Epidermal melanocyte (primary cell): ENCODE measurements around the gene TARBP2.
"Not testable (repeated sequence)": the region's sequence is repeated elsewhere in the genome, so short reads cannot be mapped to it uniquely, and the experiment has no call there.

Experiments used
- DNase-seq: peaks from one replicate; pipeline ENCODE4 v3.0.0; 2011; ENCODE audit warnings: low spot score; ENCODE audit not compliant: insufficient read length

Gene TARBP2

DNA sequence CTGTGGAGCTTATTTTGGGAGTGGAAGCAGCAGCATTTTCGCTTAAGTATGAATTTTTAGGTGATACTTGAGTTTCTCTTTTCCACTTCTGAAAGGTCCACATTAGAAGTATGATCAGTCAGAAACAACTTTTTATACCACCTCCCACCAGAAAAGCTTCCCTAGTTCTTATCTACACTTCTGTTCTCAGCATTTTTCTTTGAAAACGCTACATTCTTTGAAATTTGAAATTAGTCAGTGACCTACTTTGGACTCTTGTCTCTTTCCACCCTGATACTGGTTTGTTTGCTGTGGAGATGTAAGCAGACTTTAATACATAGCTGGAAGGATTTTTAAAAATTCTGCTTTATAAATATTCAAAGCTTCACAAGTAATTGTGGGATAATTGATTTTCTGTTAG is 27.0 kb upstream of the TARBP2 start:
- no peak for DNase-seq

DNA sequence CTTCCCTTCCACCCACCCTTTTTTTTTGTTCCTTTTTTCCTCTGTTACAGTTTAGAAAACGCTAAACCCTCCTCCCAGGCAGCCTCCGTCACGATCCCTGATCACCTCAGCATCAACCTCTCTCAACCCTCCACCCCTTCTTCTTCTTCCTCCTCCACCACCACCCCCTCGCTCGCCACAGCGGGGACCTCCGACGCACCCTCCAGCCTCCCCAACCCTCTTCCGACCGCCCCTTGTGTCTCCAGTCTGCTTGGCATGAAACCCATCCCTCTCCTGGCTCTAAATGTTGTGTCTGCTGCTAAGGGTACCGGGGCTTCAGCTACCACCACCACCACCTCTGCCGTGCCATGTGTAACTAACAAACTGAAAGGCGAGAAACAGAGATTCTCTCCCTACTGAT is 26.3 kb upstream of the TARBP2 start:
- no peak for DNase-seq

GRCh38 chr12:53476769-53477209 is 24.3 kb upstream of the TARBP2 start:
- no peak for DNase-seq

- no peak for DNase-seq
Measured at GRCh38 chr12:53478865-53479264, 22.2 kb upstream of the TARBP2 start.

DNA sequence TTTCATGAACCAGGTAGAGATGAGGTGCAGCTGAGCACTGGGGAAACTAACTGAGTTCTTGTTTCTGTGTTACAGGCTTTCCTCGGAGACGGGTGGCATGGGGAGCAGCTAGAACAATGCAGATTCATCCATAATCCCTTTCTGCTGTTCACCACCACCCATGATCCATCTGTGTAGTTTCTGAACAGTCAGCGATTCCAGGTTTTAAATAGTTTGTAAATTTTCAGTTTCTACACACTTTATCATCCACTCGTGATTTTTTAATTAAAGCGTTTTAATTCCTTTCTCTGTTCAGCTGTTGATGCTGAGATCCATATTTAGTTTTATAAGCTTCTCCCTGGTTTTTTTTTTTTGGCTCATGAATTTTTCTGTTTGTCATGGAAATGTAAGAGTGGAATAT is 21.8 kb upstream of the TARBP2 start:
- DNase-seq, result no peak

- DNase-seq, result no peak
Measured at GRCh38 chr12:53480491-53481442, 20.3 kb upstream of the TARBP2 start.

DNA sequence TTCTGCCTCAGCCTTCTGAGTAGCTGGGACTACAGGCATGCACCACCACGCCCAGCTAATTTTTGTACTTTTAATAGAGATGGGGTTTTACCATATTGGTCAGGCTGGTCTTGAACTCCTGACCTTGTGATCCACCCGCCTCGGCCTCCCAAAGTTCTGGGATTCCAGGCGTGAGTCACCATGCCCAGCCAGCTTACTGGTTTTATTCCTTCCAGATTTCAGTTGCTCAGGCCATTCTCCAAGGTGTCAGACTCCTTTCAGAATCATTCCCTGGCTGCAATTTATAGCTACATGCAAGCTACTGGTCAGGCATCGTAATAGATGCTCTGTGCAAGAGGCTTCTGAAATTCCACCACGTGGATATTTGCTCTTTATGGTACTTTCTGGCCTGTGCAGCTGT is 19.6 kb upstream of the TARBP2 start:
- DNase-seq, result not testable (repeated sequence)

DNA sequence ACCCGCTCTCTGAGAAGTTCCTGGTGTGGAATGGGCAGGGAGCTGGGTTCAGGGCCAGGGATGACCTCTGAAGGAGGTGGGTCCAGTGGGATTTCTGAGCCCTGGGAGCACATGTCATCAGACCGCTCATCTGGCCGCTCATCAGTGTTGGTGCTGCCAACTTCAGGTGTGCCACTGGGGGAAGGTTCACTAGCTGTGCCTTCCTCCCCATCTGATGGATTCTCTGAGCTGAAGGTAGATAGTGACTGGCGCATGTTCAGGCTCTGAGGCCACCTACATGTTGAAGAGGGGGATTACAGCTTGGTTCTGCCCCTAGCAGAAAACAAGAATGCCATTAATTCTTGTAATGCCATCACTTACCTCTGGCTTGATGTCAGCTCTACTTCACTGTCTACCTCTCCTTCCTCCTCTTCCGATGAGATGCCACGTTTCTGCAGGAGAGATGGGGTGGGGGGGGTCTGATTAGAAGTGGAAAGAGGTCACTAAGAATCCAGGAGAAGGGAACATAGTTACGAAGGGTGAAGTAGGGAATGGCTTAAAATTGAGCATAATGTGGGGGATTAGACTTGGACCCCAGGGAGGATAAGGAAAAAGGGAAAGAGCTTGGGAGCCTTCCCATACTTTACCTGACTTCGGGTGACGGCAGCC is 19.0 kb upstream of the TARBP2 start:
- DNase-seq, result no peak

GRCh38 chr12:53482626-53483168 is 18.4 kb upstream of the TARBP2 start:
- DNase-seq, result no peak

- no peak for DNase-seq
Measured at GRCh38 chr12:53483225-53483978, 17.7 kb upstream of the TARBP2 start.

DNA sequence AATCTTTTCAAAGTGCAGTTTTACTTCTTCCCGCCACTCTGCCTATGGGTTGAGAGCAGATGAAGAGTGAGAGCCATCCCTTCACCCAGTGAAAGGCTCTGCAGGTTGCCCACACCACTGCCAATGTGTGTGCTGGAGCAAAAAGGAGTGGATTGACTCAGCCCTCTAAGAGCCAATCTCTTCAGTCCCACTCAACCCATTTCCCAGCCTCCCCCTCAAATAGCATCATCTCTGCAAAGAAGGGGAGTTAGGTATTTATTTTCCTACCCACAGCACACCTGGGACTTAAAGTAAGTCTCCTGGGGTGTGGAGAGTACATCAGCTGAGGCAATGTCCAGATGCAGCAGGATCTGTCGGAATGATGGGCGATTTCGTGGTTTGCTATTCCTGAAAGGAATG is 17.1 kb upstream of the TARBP2 start:
- DNase-seq, result no peak

GRCh38 chr12:53484686-53485575 is 16.2 kb upstream of the TARBP2 start:
- DNase-seq, result no peak

DNA sequence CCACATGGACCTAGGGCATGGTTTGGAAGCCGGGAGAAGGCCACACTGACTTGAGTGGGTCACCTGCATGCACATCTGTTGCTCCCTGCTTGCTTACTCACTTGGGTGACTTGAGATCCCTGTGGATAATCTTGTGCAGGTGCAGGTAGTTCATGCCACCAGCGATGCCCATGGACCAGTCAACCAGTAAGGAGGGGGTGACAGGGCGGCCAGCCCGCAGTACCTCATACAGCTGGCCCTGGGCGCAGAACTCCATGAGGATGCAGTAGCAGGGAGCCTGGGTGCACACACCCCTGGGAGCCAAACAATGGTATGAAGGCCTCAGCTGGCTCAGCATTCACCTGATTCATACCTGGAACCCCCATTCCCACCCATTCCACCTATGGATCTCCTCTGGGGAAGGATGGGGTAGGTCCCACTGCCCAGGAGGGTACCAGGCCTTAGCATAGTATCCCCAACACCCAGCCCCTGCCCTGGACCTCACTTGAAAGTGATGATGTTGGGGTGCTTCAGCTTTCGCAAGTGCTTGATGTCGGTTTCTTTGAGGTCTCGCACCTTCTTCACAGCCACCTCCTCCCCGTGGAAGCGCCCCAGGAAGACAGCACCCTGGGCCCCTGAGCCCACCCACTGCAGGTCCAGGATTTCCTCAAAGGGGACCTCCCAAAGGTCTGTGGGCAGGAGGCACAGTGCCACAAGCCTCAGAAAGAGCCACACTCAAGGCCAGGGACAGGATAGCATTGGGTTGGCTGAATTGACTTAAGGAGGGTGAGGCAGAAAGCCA is 14.9 kb upstream of the TARBP2 start:
- DNase-seq, result no peak

DNA sequence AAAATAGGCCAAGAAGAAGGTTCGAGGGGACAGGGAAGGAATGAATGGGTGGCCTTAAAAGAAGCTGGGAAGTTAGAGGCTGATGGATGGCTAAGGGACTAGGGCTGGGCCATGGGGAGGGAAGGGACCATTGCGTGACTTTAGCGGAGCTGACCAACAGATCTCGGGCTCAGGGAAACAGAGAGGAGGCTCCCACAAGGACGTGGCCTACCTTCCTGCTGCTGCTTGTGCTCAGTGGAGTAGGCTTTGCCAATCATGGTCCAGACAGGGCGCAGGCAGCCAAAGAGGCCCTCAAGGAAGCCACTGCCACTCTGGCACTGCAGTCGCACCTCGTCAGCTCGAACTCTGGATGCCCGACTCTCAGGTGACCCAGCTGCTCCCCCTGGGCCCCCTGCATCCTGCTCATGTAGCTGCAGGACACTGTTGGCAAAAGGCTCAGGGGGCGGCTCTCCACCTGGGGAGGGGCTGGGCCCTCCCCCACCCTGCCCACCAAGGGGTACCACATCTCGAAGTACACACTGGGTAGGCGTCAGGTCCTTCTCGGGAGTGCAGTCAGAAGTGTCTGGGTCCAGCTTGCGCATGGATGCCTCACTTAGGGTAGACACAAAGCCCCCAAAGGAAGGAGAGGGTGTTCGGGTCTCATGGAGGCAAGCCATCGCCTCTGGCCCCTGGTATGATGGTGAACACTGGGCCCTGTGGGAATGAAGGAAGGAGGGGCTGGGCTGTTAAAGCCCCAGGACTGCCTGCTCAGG is 14.2 kb upstream of the TARBP2 start:
- DNase-seq, result no peak

DNA sequence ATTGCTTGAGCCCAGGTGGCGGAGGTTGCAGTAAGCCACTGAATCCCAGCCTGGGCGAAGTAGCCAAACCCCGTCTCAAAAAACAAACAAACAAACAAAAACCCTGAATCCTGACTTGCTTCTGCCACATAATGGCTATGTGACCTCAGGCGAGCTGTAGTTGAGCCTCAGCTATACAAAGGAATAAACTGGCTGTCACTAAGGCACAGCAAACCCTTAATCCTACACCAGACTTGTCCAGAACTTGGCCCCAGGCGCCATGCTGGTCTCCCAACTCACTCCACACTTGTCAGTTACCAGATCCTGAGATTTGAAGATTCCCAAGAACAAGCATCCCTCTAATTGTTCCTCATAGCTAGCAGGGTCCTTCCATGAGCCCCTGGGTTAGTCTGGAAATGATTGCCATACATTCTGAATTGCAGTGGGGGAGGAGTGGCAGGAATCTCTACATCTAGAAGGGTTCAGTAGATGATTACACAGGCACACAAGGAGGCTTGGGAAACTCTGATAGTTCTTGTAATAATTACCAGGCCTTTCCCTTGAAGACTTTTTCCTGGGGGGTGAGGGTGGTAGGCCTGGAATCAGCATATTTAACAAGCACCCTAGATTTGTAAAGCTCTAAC is 11.7 kb upstream of the TARBP2 start:
- no peak for DNase-seq

GRCh38 chr12:53492188-53492587 is 8.9 kb upstream of the TARBP2 start:
- DNase-seq, result no peak

- DNase-seq, result peak; percentile 58
Measured at GRCh38 chr12:53492830-53493609, 8.1 kb upstream of the TARBP2 start.
